ENCODE data around the gene NAB2. TPM values are rescaled to one million over a fixed set of nuclear protein-coding genes. Genes with fewer than 3 reads are reported as not detected.

NAB2 gene
- polyA plus RNA-seq, 1 donor (not counting 4 experiments of a cell fraction or from before 2014, with no cell fraction given), result 22.0 TPM

- no peak overlapping the region for H3K27ac ChIP-seq (ENCODE audit: control insufficient read depth, insufficient read depth, low read length)
- FAIRE-seq, result no peak
- no peak for DNase-seq (ENCODE audit: low read depth, low spot score)
- H3K27me3 ChIP-seq (ENCODE audit: control insufficient read depth, extremely low read depth, insufficient read depth, low read length), result no peaks in the 10 kb centered on the region
- peak overlapping the region; percentile 69 to 90 (median 83) for H3K4me3 ChIP-seq (ENCODE audit: control insufficient read depth in 2 of 3, extremely low read depth in 1 of 3, insufficient read depth in 2 of 3, low read depth in 1 of 3, low read length in 3 of 3)
- H3K79me2 ChIP-seq (ENCODE audit: control insufficient read depth, insufficient read depth, low read length), result no peaks in the 10 kb centered on the region
- peak overlapping the region; percentile 93 for H3K4me2 ChIP-seq (ENCODE audit: control insufficient read depth, extremely low read depth, insufficient read depth, low read depth, low read length)
- dilution Hi-C loops (cut with MboI; ENCODE audit: extremely low pct_ligation_motif_present, low sequenced_read_pairs), result no loop called here
- no peak for TF ChIP-seq EZH2 (IDR thresholded peaks at IDR 0.05; ENCODE audit: low read length)
- TF ChIP-seq CTCF (optimal IDR thresholded peaks at IDR 0.05 in 1 of 3, IDR thresholded peaks at IDR 0.05 in 1 of 3, conservative IDR thresholded peaks at IDR 0.05 in 1 of 3; ENCODE audit: extremely low read depth in 1 of 3, insufficient read depth in 2 of 3, low read length in 3 of 3), result peak; percentile 18 to 47 (median 21)
- no peaks in the 10 kb centered on the region for H4K20me1 ChIP-seq (ENCODE audit: control insufficient read depth, extremely low read depth, insufficient read depth, low read length)
- H3K9me1 ChIP-seq (ENCODE audit: control insufficient read depth, extremely low read depth, insufficient read depth, low read length), result no peaks in the 10 kb centered on the region
- peak overlapping the region; percentile 82 for H3K9ac ChIP-seq (ENCODE audit: control insufficient read depth, extremely low read depth, insufficient read depth, low read length)
- H3K4me1 ChIP-seq (ENCODE audit: control insufficient read depth, extremely low read depth, insufficient read depth, low read length), result peaks cover 16% of the 10 kb centered on the region
- no peaks in the 10 kb centered on the region for H3K36me3 ChIP-seq (ENCODE audit: control insufficient read depth in 2 of 2, extremely low read depth in 1 of 2, insufficient read depth in 2 of 2, low read length in 2 of 2)
- H3K9me3 ChIP-seq (ENCODE audit: control insufficient read depth, low read depth, low read length), result no peaks in the 10 kb centered on the region
- H2AFZ ChIP-seq (ENCODE audit: control insufficient read depth, low read length), result peak overlapping the region; percentile 19
These were observed 38.3 kb downstream of the NAB2 start for GRCh38 chr12:57127101-57127725.

GRCh38 chr12:57127726-57128518 is 39.0 kb downstream of the NAB2 start, which contains the start of gene LRP1:
Gene LRP1 (plus strand): TSS chr12:57128483. CDS start chr12:57128965, 482 bp downstream.
- H3K27ac ChIP-seq (ENCODE audit: control insufficient read depth, insufficient read depth, low read length), result peak within 1 kb of the TSS; percentile 63
- dilution Hi-C loops (cut with MboI; ENCODE audit: extremely low pct_ligation_motif_present, low sequenced_read_pairs), result no loop called here
- H3K36me3 ChIP-seq (ENCODE audit: control insufficient read depth in 2 of 2, extremely low read depth in 1 of 2, insufficient read depth in 2 of 2, low read length in 2 of 2), result no peaks in the 10 kb centered on the region
- no peak for TF ChIP-seq EZH2 (IDR thresholded peaks at IDR 0.05; ENCODE audit: low read length)
- TF ChIP-seq CTCF (optimal IDR thresholded peaks at IDR 0.05 in 1 of 3, IDR thresholded peaks at IDR 0.05 in 1 of 3, conservative IDR thresholded peaks at IDR 0.05 in 1 of 3; ENCODE audit: extremely low read depth in 1 of 3, insufficient read depth in 2 of 3, low read length in 3 of 3), result no peak
- H3K4me2 ChIP-seq (ENCODE audit: control insufficient read depth, extremely low read depth, insufficient read depth, low read depth, low read length), result peak within 1 kb of the TSS; percentile 93
- no peaks in the 10 kb centered on the region for H3K27me3 ChIP-seq (ENCODE audit: control insufficient read depth, extremely low read depth, insufficient read depth, low read length)
- FAIRE-seq (no peak), DNase-seq (ENCODE audit: low read depth, low spot score) (no peak)
- H4K20me1 ChIP-seq (ENCODE audit: control insufficient read depth, extremely low read depth, insufficient read depth, low read length), result no peaks in the 10 kb centered on the region
- H2AFZ ChIP-seq (ENCODE audit: control insufficient read depth, low read length), result peak within 1 kb of the TSS; percentile 84
- H3K4me3 ChIP-seq (ENCODE audit: control insufficient read depth in 2 of 3, extremely low read depth in 1 of 3, insufficient read depth in 2 of 3, low read depth in 1 of 3, low read length in 3 of 3), result peak within 1 kb of the TSS; percentile 69 to 90 (median 83)
- peaks cover 16% of the 10 kb centered on the region for H3K4me1 ChIP-seq (ENCODE audit: control insufficient read depth, extremely low read depth, insufficient read depth, low read length)
- no peaks in the 10 kb centered on the region for H3K79me2 ChIP-seq (ENCODE audit: control insufficient read depth, insufficient read depth, low read length)
- no peaks in the 10 kb centered on the region for H3K9me3 ChIP-seq (ENCODE audit: control insufficient read depth, low read depth, low read length)
- H3K9me1 ChIP-seq (ENCODE audit: control insufficient read depth, extremely low read depth, insufficient read depth, low read length), result no peaks in the 10 kb centered on the region
- peak within 1 kb of the TSS; percentile 82 for H3K9ac ChIP-seq (ENCODE audit: control insufficient read depth, extremely low read depth, insufficient read depth, low read length)

Measured in keratinocyte (primary cell).